ENCODE results near the gene SLC12A6.

Gene SLC12A6

GRCh38 chr15:34182942-34183341 is 154.6 kb downstream of the SLC12A6 start:
- no peak for FAIRE-seq

All from G401.6 (cell line).